Measurements from ENCODE around the gene IGFBP5. TPM values are rescaled to one million over a fixed set of nuclear protein-coding genes. Genes with fewer than 3 reads are reported as not detected.

Gene IGFBP5
- polyA plus RNA-seq, 1 donor: 251 TPM

DNA sequence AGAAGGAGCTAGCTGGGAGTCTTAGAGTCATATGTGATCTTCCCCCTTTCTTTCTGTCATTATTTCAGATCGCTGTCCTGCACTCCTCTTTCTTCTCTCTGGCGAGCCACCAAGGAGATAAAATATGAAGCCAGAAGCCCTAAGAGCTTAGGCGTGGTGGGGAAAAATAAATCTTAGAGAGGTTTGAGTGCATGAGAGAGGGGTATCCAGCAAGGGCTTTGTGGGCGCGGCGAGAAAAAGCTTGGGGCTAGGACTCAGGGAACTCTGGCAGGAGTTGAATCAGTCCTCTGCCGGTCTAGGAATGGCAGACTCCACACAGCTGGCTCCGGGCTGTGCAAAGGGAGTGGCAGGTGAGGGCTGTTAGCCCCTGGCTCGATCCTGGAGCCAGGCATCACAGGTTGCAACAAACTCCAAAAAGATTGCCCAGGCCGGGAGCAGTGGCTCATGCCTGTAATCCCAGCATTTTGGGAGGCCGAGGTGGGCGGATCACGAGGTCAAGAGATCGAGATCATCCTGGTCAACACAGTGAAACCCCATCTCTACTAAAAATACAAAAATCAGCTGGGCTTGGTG, 20.1 kb upstream of the IGFBP5 start:
- no peak for DNase-seq

DNA sequence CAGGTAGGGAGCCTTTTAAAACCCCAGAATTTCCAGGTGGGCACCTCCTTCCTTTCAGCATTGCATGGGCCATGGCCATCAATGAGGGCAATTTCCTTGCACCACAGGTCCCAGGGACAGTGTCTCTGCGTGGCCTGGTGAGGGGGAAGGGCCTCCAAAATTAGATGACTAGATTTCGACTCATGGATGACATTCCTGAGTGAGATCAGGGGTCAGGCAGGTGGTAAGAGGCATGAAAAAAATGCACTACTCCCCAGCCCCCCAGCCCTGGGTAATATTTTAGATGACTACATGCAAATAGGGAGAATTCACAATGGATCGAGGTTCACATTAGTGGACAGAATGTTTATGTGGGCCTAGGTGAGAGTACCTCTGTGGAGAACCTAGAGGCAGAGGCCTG, 19.0 kb upstream of the IGFBP5 start:
- DNase-seq: no peak

DNA sequence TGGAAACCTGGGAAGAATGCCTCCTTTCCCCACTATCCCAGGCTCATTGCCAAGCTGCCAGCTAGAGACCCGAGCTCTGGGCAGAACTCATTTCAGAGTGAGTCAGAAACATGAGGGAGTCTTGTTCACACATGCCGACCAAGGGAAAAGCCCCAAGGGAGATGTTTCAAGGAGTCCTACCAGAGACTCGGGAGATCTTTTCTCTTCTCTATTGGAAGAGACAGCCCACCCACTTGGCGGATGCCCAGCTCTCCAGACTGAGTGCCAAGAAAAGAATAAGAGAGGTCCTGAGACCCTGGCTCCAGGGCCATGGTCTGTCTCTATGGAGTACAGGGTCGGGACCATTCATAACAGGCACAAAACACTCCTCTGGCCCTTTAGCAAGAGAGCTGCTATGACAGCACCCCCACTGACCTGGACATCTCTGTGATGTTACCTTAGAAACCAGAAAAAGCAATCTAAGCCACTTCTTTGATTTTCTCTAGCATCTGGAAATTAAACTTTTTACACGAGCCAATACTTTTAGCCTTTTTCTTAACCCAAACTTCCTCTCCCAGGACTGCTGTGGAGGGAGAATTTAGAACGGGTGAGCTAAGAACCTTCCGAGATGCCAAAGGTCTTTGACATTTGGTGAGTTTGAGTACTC, 18.5 kb upstream of the IGFBP5 start:
- no peak for DNase-seq

DNA sequence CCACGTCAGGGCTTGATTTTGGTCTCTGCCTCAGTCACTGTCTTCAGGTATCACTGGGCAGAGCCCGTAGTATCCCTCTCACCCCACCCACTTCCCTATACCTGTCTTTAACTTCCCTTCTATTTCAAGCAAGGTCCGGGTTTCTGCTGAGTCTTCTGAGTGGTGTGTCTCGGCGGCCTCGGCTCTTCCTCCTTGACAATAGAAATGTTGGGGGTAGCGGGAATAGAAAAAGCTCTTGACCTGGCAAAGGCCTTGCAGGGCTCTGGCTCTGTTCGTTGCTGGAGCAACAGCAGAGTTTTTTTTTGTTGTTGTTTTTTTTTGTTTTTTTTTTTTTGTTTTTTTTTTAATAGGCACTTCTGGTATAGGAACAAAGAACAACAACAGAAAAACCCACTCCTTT, 16.0 kb upstream of the IGFBP5 start:
- no peak for DNase-seq

DNA sequence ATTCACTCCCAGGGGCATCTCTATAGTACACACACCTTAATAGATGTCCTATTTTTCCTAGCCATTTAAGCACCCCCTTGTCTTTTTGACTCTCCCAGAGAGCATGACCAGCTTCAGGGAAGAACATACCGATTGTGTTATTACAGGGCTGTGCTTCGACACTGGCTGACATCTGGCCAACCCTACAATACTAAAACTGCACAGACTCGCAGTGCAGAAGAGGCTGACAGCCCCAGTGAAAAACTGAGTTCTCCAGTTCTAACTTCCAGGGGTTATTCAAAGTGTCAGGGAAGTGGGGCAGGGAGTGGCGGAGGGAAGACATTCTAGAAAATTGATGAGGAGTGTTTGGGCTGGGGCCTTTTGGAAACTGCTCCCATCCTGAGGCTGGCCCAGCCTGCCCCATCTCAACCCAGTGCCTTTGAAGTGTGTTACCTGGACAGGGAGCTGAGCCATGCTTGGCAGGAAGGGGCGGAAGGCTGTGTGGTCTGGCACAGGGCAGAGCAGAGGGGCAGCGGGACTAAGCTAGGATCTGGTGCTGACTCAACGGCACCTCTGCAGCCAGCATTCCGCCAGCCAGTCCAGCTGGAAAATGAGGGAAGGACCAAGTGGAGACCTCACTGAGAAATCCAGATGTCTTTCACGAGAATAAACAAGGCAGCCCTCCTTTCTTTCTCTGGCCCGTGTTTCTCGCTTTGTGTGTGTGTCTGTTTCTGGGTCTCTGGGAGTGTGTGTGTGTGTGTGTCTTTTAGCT, 15.4 kb upstream of the IGFBP5 start:
- no peak for DNase-seq

DNA sequence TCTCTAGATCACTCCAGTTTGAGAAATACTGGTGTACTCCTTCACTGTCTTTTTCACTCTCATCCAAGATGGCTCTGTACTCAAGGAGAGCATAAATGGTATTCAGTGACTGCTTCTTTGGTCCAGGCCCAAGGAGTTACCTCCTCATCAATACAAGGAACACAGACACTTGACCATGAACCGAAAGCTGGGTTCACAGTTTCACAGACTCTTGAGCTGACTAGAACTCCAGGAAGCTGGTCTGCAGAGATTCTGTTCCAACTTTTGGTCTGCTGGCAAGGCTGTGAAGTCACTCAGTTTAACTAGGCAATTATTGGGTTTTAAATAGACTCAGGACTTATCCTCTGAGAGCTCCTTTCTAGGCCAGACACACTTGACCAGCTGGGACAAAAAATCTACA, 7.4 kb upstream of the IGFBP5 start:
- no peak for DNase-seq

DNA sequence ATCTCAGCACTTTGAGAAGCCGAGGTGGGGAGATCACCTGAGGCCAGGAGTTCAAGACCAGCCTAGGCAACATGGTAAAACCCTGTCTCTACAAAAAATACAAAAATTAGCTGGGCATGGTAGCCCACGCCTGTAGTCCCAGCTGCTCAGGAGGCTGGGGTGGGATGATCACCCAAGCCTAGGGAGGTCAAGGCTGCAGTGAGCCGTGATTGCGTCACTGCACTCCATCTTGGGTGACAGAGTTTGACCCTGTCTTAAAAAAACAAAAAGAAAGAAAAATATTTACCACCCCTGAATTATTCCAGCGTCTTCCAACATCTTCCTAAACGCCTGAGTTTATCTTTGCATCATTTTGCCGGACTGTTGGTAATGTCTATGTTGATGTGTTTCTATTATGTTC, 6.2 kb upstream of the IGFBP5 start:
- DNase-seq: no peak

DNA sequence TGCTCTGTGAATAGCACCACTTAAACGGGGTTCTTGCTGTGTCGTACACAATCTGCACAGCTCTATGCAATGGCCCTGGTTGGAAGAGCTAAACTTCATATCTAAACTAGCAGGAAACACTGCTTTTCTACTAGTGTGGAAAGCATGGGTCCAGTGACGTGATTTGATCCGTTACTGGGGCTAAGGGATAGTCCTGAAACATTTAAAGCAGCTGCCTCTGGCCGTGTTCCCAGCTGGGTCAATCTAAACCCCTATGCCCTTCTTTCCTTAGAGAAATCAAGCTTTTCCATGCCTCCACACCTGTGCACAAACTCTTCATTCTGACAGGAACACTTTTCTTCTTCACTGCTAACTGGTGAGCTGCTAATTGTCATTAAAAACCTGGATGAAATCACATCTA, 5.4 kb upstream of the IGFBP5 start:
- no peak for DNase-seq

DNA sequence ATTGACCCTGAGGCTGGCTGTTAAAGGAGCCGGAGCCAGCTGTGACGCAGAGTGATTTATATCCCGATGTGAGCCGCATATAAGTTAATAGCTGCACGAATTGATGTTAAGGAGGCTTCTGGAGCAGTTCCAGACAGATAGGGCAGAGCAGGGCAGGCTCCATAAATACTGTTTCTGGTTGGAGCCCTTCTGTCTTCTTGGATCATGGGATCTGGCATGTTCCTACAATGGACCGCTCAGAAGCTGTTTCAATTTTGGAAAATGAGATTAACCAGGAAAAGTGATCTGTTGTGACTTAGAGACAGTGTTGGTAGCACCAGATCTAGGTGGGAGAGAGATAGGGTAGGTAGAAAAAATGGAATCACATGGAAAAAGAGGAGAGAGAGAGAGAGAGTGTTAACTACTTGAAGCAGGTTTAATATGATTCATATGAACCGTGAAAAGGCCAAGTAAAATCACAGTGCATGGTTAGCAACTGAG, 4.8 kb upstream of the IGFBP5 start:
- no peak for DNase-seq

DNA sequence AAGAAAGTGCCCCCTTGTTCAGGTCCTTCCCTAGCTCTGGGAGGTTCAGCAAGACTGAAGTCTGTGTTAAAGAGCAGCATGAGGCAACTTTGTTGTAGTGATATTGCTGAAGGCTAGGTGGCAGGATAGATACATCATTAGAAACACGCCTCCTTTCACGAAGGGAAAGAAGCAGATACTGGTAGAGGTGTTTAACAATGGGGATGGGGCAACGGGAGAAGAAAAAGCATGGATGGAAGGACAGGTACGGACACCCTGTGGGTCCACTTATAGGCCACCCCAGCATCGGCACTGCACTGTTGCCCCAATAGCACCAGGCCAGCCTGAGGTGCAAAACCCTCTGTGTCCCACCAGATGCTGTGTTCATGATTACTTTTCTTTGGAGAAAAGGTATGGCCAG, 3.5 kb upstream of the IGFBP5 start:
- DNase-seq: no peak

DNA sequence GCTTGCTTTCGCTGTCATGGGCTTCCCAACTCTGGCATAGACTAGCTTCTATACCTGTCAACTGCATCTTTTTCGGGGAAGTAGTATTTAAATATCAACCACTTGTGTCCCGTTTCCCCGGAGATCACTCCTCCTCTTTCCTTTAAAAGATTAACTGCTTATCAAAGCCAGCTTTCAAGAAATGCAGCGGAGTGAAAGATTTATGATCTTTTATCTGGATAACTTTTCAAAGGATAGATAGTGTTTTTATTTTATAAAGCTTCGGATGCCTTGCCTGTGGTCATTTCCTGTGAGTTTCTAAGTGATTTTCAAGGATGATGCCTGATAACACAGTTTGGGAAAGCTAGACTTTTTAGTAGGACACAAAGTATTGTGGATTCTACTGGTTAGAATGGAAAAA, 2.9 kb upstream of the IGFBP5 start:
- DNase-seq: no peak

DNA sequence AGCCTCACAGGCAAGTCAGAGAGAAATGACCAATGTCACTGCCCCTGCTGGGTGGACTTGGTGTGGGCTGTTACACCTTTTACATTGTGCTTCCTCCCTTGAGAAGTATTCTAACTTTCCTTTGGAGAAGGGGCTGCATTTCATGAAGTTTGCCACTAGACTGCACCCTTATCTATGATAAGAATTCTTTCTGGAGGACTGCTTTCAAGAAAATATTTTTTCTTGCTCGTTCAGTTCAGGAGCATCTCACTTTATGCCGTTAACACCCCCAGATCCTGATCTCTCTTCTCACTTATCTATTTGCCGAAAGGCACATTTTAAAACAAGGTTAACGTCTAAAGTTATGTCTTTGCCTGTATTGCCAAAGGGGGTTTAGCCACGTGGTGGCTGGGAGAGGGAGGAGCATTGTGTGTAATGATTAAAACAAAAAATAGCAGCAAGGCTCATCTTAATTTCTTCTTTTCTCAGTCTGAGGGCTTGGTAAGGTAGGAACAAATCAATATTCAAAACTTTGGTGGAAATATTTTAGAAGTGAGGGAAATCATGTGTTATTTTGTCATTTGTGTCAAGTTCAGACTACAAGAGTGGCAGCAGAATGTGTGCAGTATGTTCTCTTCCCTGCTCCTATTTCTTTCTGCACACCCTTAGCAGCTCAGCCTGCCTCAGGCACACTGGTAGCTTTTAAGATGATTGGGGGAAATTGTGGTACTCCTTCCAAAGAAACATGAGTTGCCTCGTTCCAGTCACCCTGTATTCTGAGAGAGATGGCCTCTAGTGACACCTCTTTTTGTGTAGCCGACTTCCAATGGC, 1.6 kb upstream of the IGFBP5 start:
- DNase-seq: no peak

DNA sequence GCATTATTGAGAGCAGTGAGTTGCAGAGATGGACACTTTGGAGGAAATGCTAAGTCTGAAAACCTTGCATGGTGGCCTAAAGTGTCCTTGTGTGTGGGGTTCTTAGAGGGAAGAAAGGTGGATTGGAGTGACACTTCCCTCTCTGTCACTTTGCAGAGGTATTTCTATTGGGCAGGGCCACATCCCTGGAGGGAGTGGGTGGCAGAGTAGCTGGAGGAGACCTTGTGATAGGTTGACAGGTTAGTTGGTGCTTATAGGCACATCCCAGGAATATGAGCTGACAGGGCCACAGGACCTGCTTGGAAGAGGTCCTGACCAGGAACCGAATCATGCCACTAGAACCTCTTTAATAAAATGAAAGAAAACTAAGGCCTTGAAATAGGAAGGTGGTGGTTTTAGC, 972 bp upstream of the IGFBP5 start:
- DNase-seq: no peak

DNA sequence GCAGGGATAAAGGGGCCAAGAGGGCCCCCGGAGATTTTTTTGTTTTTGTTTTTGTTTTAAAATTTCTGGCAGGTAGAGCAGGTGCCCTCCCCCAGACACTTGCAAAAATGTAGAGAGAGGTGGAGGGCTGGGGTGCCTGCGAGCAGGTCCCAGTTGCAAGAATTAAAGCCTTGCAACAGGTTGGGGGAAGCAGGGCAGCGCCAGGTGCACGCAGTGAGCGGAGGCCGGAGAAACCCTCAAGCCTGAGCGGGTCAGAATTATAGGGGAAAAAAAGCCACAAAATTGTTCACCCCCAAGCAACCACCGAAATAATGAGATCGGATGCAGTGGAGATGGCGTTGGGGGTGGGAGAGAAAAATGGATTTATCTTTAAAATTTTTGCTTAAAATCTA, 527 bp downstream of the IGFBP5 start:
- no peak for DNase-seq

DNA sequence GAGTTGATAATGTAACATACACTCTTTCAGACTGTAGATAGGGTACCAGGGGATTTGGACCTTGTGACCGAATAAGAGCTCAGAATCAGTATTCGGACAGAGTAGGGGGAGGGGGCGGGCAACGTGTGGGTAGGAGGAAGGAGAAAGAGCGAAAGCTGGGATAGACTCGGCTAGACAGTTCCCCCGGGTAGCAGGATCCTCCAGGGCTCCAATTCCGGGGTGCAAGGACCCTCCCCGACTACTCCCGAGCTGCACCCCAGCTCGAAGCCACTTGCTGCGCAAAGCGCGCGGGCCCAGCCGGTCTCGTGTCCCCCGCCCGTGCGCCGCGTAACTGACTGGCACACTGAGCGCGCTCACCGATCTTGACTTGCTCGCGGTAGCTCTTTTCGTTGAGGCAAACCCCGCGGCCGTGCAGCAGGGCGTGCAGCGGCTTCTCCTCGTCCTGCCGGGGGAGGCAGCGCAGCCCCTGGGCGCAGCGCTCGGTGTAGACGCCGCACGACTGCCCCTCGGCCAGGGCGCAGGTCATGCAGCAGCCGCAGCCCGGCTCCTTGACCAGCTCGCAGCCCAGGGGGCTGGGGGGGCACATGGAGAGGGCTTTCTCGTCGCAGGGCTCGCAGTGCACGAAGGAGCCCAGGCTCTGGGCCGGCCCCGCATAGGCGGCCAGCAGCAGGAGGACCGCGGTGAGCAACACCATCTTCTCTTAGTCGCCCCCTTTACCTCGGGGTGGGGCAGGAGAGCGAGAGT, 1.1 kb downstream of the IGFBP5 start:
- no peak for DNase-seq

DNA sequence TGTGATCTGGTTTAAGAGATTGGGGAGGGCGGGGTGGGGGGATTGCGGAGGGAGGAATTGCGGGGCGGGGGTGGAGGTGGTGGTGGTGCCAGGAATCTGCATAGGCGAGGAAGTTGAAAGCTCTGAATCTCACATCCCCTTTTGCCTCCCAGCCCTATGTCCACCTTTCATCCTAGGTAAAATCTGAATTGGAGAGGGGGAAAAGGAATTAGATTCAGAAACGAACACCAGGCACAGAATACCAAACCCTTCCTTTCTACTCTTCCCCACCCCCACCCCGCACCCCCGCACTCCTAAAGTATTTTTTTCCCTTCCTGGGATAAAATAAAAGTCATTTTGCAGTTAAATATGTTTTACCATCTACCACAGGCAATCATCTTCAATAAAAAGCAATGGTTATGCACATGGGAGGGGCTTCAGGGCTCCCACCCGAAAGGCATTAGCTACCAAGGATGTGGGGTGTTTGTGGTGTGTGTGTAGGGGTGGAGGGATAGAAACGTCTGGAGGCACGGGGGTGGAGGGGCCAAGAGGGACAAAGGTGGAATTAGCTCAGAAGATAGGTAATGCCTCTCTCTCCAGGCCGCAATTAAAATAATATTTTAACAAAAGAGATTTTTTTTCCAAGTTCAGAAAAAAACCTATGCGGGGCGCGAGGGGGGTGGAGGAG, 1.8 kb downstream of the IGFBP5 start:
- no peak for DNase-seq

DNA sequence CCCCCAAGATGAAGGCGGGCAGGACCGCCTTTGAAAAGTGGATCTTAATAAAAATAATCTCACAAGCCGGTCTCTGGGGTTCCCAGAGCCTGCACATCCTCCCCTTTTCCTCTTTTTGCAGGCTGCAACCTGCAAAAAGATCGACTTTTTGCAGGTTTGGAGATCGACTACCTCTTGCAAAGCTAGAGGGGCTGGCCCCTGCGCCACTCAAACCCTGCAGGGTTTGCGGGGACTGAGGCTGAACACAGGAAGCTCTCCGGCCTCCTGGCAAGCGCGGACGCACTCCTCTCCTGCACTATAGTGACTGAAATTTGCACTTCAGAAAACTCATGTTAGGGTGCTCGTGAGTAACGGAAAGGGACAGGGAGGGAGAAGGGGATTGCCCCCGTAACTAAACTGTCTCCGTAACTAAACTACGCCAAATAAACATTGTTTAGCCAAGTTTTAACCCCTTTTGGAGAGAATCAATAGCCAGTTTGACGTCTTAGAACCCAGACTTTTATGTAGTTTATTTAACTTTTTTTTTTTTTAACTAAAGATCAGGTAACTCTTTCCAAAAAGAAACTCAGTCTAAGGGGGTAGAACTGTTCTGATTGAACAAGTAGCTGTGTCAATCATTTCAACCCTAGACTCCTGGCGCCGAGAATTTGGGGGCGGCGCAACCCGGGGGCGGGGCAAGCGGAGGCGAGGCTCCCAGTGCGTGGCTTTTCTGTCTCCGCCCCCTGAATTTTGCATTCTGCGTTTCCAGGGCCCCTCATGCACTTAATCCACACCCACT, 2.5 kb downstream of the IGFBP5 start:
- peak; percentile 89 for DNase-seq

DNA sequence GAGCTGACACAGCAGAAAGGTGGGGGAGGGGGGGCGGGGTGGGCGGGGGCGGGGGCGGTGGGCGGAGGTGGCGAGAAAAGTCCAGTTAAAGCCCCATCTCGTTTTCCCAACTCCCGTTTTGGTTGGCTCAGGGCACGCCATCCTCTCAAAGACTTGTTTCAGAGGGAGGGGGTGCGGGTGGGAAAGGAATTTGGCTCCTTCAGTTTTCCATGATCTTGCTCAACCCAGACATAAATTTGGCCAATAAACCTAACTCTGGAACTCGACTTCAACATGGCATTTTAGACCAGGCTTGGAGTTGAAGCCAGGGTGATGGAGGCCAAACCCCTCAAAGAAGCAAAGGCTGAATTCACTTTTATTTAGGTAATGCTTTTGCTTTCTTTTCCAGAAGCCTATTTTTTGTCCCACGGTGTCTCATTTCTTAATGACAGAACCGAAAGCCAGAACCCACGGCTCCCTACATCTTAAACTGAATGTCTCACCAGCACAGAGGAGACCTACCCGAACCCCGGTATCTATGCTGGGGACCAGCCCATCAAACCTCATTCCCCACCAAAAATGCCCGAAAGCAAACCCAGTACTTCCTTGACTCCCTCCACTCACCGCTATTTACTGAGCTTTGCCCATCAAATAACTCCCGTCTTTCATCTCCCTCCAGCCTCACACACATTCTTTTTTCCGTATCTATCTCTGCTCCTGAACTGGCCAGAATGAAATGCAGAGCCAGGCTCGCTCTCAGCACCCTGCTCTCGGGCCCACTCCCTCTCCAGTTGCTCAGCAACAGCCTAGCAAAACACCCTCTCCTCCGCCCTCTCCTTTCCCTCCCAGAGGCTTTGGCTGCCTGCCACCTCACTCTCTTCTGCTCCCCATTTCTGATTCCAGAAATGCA, 4.3 kb downstream of the IGFBP5 start:
- peak; percentile 85 for DNase-seq

DNA sequence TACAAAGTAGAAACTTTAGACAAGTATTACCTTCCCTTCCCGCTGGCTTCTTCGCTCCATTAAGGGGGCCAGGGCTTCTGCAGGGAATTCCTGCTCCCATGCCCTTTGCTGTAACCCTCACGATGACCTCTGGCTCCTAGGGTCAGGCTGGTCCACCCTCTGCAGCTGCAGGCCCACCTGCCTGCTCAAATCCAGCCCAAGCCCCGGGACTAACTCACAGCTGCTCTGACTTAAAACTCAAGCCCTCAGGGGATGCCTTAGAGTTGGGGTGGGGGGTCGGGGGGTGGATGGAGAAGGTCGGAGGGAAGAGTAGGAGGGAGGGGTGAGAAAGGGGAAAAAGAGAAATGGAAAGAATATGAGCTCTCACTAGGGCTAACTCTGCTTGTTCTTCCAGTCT, 4.9 kb downstream of the IGFBP5 start:
- no peak for DNase-seq

DNA sequence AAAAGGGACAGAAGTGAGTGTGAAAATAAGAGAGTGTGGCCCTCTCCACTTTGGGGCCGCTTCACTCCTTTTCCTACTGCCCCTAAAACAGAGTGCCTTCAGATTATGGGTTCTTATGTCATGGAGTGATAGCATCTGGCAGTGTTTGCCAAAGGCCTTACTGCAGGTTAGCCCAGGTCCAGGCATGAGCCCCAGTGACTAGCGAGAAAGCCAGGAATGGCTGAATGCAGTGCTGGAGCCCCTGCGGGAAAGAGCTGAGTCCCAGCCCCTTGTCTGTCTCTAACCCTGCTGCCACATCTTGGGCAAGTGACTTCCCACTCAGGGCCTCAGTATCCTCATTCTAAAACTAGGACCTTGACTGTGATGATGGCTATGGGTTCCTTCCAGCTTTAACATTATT, 6.0 kb downstream of the IGFBP5 start:
- no peak for DNase-seq
